Measurements from ENCODE around the gene SLC47A1.

- TF ChIP-seq CTCF (IDR thresholded peaks at IDR 0.05; ENCODE audit: insufficient read depth, low read length) (no peak), SPI1 (IDR thresholded peaks at IDR 0.05; ENCODE audit: borderline replicate concordance, low read depth) (no peak)
Measured at GRCh38 chr17:19542247-19542646, 8.6 kb downstream of the SLC47A1 start.
